ENCODE measurements around the gene PLXNA3.
A peak's percentile ranks its signal among the peaks of the same experiment; 100 is the strongest.

PLXNA3 gene

GRCh38 chrX:154507673-154508383 lies 49.7 kb downstream of the PLXNA3 start:
- DNase-seq, result no peak

- no peak for DNase-seq
Observed at GRCh38 chrX:154508384-154508745, 50.3 kb downstream of the PLXNA3 start.

GRCh38 chrX:154509455-154509854 lies 51.4 kb downstream of the PLXNA3 start:
- no peak for DNase-seq

GRCh38 chrX:154511761-154512160 lies 53.7 kb downstream of the PLXNA3 start:
- DNase-seq, result no peak

- no peak for DNase-seq
Observed at GRCh38 chrX:154512879-154513553, 54.9 kb downstream of the PLXNA3 start.

- no peak for DNase-seq
Observed at GRCh38 chrX:154513716-154514115, 55.6 kb downstream of the PLXNA3 start.

GRCh38 chrX:154515090-154515965 lies 57.2 kb downstream of the PLXNA3 start:
- no peak for DNase-seq

GRCh38 chrX:154515966-154516655 lies 58.0 kb downstream of the PLXNA3 start, which contains the start of gene FAM3A:
Gene FAM3A (minus strand): TSS chrX:154516232. CDS start chrX:154515772, 460 bp downstream.
- peak; percentile 78 for DNase-seq

GRCh38 chrX:154516656-154517100 lies 58.6 kb downstream of the PLXNA3 start:
- DNase-seq, result no peak

GRCh38 chrX:154517101-154517781 lies 59.2 kb downstream of the PLXNA3 start:
- no peak for DNase-seq

GRCh38 chrX:154519389-154519788 lies 61.3 kb downstream of the PLXNA3 start:
- DNase-seq, result no peak

GRCh38 chrX:154525606-154526490 lies 67.8 kb downstream of the PLXNA3 start:
- no peak for DNase-seq

GRCh38 chrX:154526901-154527675 lies 69.0 kb downstream of the PLXNA3 start:
- DNase-seq, result peak; percentile 11
